NCI-H187 treated with DMSO at 0.1 percent for 48 hours (cell line): Measurements from ENCODE around the gene THY1.
"Not testable (repeated sequence)": the region's sequence is repeated elsewhere in the genome, so short reads cannot be mapped to it uniquely, and the experiment has no call there.

ENCODE experiments used
- DNase-seq: peaks from one replicate; lab custom pipeline; 2025; lab: John Stamatoyannopoulos, UW

Gene THY1

DNA sequence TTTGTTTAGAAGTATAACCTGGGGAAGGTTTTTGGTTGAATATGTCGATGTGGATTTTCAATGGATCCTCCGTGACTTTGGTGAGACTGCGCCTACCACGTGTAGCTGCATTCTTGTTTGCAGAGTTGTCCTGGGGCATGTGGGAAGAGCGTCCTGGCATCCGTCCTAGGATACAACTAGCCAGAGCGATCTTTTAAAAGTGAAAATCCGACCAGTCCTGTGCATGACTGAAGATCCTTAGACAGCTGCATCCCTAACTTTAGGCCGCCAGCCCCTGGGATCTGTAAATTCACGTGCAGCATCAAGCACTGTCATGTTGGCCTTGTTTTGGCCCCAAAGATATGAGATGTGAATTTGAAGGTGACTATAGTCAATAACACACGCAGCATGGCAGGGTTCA, 22.4 kb upstream of the THY1 start:
- no peak for DNase-seq

DNA sequence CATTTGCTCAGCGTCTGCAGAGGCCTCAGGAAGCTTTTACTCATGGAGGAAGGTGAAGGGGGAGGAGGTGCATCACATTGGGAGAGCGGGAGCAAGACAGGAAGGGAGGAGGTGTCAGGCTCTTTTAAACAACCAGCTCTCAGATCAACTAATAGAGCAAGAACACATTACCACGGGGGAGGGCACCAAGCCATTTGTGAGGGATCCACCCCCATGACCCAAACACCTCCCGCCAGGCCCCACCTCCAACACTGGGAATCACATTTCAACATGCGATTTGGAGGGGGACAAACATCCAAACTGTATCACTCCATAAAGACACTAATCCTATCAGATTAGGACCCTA, 18.9 kb upstream of the THY1 start:
- DNase-seq, result no peak

DNA sequence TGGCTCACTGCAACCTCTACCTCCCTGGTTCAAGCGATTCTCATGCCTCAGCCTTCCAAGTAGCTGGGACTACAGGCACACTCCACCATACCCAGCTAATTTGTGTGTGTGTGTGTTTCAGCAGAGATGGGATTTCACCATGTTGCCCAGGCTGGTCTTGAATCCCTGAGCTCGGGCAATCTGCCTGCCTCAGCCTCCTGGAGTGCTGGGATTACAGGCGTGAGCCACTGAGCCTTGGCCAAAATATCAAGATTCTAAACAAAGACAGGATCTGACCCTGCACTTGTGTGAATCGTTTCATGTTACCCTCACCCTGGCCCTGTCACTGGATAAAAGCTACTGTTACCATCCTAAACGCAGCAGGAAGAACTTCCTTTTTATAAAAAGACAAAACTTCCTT, 15.6 kb upstream of the THY1 start:
- no peak for DNase-seq

DNA sequence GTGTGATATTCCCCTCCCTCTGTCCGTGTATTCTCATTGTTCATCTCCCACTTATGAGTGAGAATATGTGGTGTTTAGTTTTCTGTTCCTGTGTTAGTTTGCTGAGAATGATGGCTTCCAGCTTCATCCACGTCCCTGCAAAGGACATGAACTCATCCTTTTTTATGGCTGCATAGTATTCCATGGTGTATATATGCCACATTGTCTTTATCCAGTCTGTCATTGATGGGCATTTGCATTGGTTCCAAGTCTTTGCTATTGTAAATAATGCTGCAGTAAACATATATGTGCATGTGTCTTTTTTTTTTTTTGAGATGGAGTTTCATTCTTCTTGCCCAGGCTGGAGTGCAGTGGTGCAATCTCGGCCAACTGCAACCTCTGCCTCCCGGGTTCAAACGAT, 14.5 kb upstream of the THY1 start:
- DNase-seq, result not testable (repeated sequence)

DNA sequence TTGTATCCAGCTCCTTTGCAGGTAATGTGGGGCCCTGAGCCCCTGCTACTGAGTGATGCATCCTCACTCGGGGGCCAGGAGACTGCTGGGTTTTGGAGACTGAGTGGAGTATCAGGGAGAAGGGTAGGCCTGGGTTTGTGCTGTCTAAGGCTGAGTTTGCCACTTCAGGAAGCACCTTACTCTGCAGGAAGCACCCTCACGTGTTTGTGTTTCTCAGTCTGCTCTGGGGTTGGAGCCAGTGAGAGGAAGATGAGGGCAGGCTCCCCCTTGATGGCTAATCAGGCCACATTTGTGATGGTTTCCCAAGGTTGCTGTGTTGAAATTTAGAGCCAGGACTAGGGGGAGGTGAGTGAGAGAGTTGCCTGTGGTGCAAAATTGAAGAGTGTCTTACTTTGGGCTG, 13.7 kb upstream of the THY1 start:
- DNase-seq, result no peak

DNA sequence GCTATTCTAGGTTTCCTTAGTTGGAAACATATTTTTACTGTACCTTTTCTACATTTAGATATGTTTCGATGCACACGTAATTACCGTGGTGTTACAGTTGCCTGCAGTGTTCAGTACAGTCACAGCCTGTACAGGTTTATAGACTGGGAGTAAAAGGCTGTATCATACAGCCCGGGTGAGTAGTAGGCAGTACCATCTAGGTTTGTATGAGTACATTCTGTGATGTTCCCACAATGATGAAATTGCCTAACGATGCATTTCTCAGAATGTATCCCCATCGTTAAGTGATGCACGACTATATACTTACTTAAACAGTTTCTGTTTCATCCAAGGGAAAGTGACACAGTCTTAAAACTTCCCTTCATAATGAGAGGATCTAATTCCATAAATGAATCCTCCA, 13.1 kb upstream of the THY1 start:
- DNase-seq, result no peak

DNA sequence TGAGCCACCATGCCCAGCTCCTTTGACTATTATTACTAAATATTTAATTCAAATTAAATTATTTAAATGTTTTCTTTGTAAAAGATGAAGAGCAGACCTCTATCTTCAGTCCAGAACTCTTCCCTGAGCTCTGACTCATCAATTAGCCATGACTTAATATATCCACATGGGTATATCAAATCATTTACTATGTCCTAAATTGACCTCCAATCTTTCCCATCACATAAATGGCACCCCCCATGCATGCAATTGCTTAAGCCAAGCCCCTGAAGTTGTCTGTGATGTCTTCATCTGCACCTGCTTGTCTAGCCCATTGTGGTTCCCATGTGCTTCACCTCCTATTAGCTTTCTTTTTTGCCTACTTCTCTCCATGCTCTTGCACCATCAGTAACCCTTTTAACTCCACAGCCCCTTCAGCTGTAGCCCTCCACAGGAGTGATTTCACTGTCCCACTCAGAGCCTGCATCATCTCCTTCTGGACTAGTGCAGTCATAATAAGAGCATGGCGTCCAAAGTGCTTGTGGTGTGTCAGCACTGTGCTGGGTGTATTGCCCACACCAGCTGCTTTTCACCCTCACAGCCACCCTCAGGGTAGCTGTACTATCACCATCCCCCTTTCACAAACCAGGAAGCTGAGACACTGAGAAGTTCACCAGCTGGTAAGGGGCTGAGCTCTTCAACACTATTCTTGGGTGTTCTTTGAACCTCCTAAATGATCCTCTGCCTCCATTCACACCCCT, 11.8 kb upstream of the THY1 start:
- DNase-seq, result no peak

DNA sequence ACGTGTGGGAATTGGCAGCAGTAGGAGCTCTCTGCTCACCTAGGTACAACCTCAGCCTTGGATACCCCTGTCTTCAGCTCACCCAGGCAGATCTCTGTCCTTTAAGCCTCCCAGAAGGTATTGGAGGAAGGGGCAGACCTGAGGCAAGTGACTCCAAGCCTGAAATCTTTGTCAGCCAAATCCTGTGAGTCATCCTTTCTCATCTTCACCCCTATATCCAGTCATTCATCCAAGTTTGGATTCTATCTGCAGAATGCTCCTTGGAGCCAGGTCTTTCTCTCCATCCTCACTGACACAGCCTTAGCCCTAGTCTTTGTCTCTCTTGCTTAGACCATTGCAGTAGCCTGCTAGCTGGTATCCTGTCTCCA, 10.4 kb upstream of the THY1 start:
- no peak for DNase-seq

DNA sequence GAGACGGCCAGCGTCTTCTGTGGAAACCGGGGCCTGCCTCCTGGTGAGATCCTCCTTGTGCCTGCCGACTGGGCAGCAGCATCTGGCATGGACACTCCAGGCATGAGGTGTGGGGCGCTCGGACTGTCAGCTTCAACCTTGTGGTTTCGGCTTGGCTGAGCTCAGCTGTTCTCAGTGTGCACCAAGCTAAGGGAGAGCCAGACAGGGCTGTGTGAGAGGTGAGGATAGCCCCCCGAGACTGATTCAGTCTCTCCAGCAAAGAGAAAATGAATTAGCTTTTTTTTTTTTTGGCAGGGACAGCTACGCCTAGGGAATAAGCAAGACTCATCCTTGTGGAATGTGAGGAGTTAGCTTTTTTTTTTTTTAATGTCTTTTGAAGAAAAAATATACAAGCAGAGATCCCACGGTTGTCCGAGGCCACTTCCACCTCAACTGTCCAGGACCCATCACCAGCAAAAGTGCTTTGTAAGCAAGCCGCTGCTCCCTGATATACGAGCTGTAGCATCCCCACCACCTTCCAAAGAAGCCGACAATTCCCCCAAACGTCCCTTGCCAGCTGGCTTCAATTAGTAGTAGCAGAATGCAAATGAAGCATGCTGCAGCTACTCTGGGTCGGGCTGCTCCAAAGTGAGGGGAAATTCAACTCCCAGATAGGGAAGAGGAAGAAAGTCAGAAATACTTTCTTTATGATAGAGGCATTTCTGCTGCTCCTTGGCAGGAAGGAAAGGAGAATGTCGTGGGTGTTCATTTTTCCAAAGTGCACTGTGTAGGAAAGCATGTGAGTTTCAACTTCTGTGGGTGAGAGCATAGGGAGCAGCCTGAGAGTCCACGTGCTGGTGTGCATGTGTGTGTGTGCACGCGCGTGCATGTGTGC, 9.7 kb upstream of the THY1 start:
- DNase-seq, result no peak

DNA sequence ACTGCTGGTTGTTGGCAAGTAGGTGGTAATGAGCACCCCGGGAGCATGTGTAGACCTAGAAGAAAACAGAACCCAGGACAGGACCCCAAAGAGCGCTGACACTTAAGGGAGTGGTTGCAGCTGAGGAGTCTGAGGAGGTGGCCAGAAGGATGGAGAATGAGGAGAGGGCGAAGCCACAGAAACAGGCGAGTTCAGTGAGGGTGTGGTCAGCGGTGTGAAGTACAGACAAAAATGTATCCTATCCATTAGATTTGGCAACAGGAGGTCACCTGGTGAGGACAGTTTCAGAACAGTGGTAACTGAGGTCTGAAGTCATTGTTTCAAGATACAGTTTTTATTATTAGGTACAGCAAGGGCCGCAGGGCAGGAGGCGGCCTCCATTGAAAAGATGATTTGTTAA, 8.6 kb upstream of the THY1 start:
- no peak for DNase-seq

DNA sequence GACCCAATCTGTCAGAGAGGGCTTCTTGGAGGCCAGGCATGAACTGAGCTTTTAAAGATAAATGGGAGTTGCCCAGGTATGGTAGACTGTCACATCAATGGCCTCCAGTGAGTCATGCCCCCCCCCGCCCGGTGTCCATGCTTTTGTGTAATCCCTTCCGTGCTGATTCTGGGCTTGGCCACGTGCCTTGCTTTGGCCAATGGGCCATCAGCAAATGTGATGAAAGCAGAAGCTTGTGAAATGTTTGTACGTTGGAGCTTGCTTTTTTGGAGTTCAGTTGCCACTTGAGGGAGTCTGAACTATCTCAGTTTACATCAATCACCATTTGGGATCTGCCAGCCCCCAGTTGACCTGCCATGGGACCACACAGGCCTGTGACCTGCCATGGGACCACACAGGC, 4.3 kb upstream of the THY1 start:
- DNase-seq, result no peak

DNA sequence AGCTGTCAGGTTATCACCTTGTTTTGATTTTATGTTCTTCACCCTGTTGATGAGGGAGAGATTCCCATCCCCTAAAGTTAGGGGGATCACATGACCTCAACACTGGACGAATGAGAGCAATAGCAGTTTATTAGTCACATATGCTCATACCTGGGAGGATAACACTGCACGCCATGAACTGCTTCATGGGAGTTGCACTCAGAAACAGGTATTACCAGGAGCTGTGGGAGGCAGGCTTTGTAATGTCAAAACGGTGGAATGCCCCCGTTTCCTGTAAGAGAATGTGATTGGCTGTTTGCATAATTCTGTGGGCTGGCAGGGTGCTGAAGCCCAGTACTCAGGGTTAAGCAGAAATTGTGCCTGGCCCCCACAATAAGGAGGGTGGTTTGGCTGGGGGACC, 3.2 kb upstream of the THY1 start:
- DNase-seq, result no peak

DNA sequence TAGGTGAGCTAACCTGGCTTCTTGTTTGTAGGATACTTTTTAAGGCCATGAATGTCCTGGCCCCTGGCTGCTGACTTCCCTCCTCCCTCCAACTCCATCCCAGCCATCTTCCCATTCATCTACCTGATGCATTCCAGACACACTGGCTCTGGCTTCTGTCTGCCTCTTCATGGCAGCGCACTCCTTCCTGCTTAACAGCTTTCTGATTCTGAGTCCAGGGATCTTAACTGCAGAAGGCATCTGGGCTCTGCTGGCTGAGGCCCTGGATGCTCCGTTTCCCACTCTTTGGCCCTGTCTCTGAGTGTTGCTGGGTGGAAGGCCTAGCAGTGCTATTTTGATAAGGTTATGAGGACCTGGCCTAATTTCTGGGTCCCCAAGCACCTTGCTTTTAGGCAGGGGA, 1.8 kb upstream of the THY1 start:
- no peak for DNase-seq

DNA sequence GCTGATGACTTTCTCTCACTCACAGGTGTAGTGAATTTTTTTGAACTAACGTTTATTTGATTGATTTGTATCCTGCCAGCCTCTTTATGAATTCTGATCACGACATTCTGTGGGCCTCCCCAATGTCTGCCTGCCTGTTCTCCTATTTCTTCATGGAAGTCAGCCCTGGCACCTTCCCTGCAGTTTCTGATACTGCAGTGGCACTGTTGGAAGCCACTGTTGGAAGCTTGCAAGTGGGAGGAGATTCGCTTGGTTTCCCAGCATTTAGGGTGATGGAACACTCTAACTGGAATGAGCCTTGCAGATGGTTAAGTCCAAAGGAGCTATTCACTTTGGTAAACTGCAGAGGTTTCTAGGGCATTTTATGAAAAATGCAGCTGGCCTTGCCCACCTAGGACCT, 1.3 kb upstream of the THY1 start:
- DNase-seq, result no peak

DNA sequence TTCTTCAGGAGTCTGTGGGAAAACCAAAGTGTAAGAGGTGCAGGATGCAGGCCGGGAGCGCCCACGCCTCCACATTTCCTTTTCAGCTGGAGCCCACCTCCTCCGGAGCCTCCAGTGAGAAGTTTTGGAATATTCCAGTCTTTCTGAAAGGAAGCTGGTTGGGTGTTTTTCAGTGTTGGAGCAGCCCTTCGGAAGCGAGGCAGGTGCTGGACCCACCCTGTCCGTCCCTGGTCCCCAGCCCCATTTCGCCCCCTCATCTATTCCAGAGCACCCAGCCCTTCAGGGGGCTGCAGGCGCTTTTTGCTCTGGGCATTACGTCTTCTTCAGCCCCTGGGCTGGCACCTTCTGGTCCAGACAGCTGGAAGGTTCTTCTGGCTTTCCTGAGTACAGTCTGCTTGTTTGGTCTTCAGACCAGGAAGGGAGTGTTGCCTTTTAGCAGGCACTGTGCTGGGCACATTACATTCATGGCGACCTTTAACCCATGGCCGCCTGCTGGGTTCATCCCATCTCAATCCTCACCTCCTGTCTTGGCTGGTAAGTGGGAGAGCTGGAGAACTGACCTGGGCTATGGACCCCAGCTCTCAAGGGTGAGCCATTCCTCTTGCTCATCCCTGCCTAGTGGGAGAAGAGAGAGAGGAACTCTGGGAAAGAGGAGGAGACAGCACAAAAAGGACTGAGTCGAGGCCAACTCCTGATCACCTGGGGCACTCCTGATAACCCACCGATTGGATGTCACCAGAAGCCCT, 710 bp upstream of the THY1 start:
- DNase-seq, result no peak

DNA sequence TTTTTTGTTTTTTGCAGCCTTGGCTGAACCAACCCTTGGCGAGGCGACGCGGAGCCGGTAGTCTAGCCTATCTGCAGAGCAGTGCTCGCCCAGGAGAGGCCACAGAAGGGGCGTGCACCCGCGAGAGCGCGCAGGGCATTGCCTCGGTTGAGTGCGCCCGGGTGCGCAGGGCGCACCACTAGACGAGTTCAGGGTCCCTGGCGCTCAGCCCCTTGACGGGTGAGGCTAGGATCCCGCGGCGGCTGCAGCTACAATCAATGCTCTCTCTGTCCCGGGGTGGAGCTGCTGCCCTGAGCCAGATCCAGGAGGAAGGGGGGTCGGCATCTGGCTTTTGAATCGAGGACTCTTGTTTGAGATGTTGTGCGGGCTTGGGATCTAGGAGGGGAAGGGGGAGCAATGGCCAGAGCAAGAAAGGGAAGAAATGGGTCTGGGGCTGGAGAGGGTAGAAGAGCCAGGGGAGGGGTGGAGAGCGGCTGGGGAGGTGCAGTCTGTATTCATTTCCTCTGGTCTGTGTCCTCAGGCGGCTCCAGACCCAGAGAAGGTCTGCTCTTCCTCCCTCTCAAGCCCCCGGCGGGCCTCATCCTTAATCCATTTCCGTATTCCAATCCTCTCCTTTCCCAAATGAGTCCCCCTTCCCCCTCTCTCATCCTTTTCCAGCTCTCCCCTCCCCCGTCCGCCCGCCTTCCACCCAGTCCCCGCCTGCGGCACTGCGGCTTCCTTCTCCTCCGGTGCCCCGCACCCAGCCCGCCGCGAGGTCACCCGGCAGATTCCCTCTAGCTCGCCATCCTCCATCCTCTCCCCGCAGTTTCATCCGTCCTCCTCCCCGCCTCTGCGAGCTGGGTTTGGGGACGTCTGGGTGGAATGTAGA, 797 bp downstream of the THY1 start:
- no peak for DNase-seq

DNA sequence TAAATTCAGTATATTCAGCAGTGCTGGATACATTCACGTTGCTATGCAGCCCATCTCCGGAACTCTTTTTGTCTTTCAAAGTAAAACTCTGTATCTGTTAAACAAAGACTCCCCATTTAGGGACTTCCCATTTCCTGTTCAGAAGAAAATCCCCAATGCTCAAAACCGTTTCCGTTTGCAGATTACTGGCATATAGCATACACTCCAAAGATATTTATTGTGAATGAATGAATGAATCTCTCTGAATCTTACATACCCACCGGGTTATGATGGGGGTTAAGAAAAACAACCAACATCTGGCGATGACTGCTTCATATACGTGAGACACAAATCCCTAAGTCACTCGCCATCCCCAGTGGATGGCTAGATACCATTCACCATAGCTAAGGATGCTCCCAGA, 1.6 kb downstream of the THY1 start:
- no peak for DNase-seq

DNA sequence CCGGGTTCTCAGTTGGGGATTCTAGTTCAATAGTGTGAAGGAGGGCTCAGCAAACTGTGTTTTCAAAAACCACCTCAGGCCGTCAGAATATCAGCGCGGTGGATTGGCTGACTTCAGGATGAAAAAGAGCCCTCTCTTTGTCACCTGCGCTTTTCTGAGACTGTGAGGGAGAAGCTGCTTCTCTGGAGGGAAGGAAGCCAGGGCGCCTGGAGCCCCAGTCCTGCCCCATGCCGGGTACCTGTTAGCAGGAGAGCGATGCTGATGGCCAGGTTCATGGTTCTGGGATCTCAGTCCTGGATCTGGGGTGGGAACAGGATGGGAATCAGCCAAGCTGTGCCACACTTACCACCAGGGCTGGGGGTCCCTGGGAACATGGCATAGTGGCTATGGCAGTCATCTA, 2.3 kb downstream of the THY1 start:
- DNase-seq, result no peak

DNA sequence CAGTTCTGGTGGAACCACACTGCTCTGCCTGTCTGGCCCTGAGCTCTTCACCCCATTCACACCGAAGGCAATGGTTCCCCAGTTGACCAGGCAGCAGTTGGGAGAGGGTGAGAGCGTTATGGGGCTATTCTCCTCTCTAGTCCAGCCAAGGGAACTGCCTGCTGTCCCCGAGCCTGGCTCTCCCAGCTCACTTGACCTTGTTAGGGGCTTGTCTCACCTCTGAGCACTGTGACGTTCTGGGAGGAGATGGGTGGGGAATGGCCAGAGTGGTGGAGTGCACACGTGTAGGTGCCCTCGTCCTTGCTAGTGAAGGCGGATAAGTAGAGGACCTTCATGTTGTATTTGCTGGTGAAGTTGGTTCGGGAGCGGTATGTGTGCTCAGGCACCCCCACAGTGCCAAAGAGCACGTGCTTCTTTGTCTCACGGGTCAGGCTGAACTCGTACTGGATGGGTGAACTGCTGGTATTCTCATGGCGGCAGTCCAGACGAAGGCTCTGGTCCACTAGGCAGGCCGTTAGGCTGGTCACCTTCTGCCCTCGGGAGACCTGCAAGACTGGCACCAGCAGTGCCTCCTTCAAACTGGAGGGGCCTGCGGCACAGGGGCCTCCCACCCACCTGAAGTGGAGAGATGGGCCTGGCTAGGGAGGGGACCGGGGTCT, 3.0 kb downstream of the THY1 start:
- no peak for DNase-seq

DNA sequence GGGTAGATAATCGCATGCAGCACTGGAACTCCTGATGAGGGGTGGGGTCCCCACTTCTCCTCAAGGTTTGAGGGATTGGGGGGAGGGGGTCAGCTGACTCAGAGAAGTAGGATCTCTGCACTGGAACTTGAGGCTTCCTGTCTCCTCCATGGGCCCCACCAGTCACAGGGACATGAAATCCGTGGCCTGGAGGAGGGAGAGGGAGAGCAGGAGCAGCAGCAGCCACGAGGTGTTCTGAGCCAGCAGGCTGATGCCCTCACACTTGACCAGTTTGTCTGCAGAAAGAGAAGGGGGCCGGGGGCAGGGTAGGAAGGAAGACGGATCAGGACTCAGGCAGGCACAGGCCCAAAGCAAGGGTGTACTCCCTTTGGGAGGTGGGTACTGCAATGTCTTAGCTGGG, 3.7 kb downstream of the THY1 start:
- no peak for DNase-seq

DNA sequence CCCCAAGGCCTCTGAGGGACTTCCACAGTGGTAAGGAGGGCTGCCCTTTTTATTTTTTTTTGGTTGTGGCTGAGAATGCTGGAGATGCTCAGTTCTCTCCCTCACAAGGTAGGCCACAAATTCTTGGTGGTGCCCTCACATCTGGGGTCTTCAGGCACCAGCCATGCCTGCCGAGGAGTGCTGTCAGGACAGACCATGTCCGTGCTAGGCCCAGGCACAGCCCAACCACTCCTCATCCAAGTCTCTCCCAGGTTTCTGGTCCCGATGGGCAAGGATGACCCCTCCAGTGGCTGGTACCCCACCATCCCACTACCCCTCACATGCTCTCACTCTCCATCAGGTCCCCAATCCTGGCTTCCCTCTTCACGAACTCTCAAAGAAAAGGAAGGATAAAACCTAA, 4.2 kb downstream of the THY1 start:
- DNase-seq, result no peak
